ENCODE results near the gene SSR2. TPM values are rescaled to one million over a fixed set of nuclear protein-coding genes. Genes with fewer than 3 reads are reported as not detected.

Gene SSR2
- total RNA-seq, 1 donor from 2014 or later: 199 TPM

DNA sequence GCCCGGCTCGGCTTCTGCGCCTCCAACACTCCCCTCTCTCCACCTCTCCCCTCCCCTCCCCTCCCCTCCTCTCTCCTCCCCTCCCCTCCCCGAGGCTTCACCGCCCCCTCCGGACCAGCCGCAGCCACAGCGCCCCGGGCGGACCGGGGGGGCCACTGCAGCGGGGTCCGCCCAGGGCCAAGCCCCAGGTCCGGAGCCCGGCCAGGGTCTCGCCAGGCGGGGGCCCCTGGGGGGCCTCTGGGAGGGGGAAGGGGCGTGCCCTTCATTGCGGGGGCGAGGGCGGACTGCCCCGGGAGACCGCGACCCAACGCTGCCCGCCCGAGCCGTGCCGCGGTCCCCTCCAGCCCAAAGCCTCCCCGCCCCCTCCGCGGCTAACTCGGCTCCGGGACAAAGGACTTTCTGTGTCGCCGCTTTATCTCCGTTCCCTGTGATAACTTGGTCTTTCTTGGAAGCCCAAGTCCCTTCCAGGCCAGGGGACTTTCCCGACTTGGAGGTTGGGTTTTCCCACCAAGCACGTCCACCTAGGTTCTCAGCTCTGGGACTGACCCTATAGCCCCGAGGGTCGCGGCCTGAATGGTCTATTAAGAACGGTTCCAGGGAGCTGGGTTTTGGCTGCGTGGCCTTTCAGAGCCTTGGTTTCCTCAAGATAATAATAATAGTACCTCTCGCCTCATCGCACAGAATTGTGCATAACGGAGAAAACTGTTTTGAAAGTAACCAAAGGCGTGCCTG lies 33.2 kb upstream of the SSR2 start, which contains the start of gene UBQLN4:
Gene UBQLN4 (minus strand): TSS at position 31 of the 732 bp plus-strand sequence. CDS start 97 bp downstream, outside the sequence.
- Mint-ChIP-seq H3K27ac (ENCODE audit: unreplicated experiment) (peak within 1 kb of the TSS; percentile 99), H3K4me1 (ENCODE audit: low read depth, unreplicated experiment) (peaks cover 4% of the 10 kb centered on the region)

DNA sequence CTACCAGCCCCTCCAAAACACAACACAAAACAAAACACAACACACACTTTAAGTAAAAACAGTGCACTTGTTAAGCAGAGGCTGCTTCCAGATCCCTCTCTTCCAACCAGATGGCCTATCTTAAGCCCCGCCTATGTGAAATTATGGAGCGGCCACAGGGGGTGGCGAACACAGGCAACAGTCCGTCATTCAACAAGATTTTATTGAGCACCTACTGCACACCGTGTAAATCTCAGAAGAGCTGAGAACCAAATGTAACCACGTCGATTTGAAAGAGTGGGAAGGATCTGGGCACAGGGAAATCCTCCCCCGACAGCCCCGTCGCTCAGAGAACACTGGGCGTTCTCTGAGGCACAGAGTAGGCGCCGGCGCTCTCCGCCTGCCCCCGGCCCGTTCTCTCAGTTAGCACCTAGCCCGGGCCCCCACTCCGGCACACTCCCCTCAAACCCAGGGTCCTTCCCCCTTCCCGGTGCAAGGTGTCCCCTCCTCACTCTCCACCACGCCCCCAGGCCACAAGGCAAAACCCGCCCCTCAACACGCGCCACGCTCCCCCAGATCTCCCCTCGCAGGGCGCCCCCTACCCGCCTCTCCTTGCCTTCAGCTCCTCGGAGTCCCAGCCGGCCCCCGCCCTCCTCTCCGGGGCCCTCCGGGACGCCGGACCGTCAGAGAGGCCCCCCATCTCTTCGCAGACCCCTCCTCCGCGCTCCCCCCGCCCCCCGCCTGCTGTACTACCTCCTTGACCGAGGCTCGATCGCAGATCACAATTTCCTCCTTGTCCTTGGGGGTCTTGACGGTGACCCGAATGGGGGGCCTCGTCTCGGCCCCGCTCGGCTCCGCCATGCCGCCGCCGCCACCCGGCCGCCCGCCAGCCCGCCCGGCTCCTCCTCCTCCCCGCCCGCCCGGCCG lies 32.4 kb upstream of the SSR2 start:
- Mint-ChIP-seq H3K27ac (ENCODE audit: unreplicated experiment) (peak overlapping the region; percentile 86), H3K36me3 (ENCODE audit: unreplicated experiment) (no peaks in the 10 kb centered on the region), H3K27me3 (ENCODE audit: unreplicated experiment) (peaks cover 13% of the 10 kb centered on the region), H3K4me1 (ENCODE audit: low read depth, unreplicated experiment) (peaks cover 4% of the 10 kb centered on the region), H3K9me3 (ENCODE audit: unreplicated experiment) (peaks cover 9% of the 10 kb centered on the region), H3K4me3 (ENCODE audit: unreplicated experiment) (peak overlapping the region; percentile 90)
- TF ChIP-seq, protein P1, sequence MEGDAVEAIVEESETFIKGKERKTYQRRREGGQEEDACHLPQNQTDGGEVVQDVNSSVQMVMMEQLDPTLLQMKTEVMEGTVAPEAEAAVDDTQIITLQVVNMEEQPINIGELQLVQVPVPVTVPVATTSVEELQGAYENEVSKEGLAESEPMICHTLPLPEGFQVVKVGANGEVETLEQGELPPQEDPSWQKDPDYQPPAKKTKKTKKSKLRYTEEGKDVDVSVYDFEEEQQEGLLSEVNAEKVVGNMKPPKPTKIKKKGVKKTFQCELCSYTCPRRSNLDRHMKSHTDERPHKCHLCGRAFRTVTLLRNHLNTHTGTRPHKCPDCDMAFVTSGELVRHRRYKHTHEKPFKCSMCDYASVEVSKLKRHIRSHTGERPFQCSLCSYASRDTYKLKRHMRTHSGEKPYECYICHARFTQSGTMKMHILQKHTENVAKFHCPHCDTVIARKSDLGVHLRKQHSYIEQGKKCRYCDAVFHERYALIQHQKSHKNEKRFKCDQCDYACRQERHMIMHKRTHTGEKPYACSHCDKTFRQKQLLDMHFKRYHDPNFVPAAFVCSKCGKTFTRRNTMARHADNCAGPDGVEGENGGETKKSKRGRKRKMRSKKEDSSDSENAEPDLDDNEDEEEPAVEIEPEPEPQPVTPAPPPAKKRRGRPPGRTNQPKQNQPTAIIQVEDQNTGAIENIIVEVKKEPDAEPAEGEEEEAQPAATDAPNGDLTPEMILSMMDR (IDR thresholded peaks at IDR 0.05; ENCODE audit: partially characterized antibody, unreplicated experiment): peak; percentile 15
- DNase-seq: peak; percentile 88

More for the DNA sequence above, 33.2 kb upstream of the SSR2 start, which contains the start of gene UBQLN4:
- Mint-ChIP-seq H3K9me3 (ENCODE audit: unreplicated experiment) (peaks cover 9% of the 10 kb centered on the region), H3K27me3 (ENCODE audit: unreplicated experiment) (peaks cover 13% of the 10 kb centered on the region), H3K4me3 (ENCODE audit: unreplicated experiment) (peak within 1 kb of the TSS; percentile 95), H3K36me3 (ENCODE audit: unreplicated experiment) (no peaks in the 10 kb centered on the region)
- peak; percentile 90 for DNase-seq
- TF ChIP-seq, protein P1 (IDR thresholded peaks at IDR 0.05; ENCODE audit: partially characterized antibody, unreplicated experiment): peak; percentile 45

DNA sequence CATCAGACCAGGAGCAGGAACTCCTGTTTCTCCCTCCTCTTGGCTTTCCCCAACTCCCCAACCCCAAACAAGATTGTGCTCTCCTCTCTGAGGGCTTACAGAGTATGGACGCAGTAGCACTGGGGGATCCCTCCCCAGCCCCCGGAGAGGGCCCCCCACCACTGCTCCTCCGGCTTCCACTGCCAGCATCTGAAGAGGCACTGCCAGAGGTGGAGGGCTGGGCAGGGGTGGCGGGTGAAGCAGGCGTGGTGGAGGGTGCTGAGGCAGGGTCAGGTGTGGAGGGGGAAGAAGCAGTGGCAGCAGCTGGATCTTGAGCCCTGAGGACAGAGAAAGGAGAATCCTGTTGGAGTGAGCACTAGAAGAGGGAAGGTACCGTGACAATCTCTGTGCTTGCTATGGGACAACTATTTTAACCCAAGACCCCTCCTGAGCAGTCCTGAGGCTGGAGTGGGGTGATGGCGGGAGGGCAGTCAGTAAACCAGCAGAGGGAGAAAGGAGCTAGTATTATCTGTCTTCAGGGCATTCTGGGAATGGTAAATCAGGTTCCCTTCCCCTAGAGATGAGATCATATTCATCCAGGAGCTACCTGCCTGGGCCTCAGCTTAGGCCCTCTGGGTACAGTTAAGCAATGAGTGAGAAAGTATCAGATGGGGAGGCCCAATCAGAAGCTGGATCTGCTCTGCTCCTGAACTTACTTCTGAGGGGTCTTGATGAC lies 30.4 kb upstream of the SSR2 start:
- no peak for DNase-seq
- peak overlapping the region; percentile 65 for H3K4me3 Mint-ChIP-seq (ENCODE audit: unreplicated experiment)
- H3K27me3 Mint-ChIP-seq (ENCODE audit: unreplicated experiment): peaks cover 10% of the 10 kb centered on the region
- no peak overlapping the region for H3K27ac Mint-ChIP-seq (ENCODE audit: unreplicated experiment)
- TF ChIP-seq, protein P1 (IDR thresholded peaks at IDR 0.05; ENCODE audit: partially characterized antibody, unreplicated experiment): no peak
- peaks cover 4% of the 10 kb centered on the region for H3K4me1 Mint-ChIP-seq (ENCODE audit: low read depth, unreplicated experiment)
- H3K36me3 Mint-ChIP-seq (ENCODE audit: unreplicated experiment): no peaks in the 10 kb centered on the region
- H3K9me3 Mint-ChIP-seq (ENCODE audit: unreplicated experiment): peaks cover 9% of the 10 kb centered on the region

DNA sequence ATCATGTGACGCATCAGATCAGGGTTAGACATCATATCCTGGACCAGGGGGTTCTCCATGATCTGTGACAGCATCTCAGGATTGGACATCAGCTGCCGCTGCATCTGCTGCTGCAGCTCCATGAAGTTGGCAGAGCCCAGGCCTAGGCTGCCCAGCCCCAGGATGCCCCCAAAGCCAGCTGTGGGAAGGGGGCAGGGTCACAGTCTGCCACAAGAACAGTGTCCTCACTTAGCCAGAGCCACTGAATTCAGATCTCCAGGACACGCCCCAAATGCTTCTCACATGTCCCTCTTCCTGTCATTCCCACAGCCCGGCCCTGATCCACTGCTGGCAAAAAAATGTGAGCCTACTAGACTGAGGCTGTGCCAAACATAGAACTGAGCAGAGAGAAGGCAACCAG lies 29.6 kb upstream of the SSR2 start:
- TF ChIP-seq, protein P1 (IDR thresholded peaks at IDR 0.05; ENCODE audit: partially characterized antibody, unreplicated experiment): no peak
- H3K27me3 Mint-ChIP-seq (ENCODE audit: unreplicated experiment): peaks cover 10% of the 10 kb centered on the region
- peaks cover 1% of the 10 kb centered on the region for H3K36me3 Mint-ChIP-seq (ENCODE audit: unreplicated experiment)
- no peaks in the 10 kb centered on the region for H3K4me1 Mint-ChIP-seq (ENCODE audit: low read depth, unreplicated experiment)
- DNase-seq: no peak
- no peak overlapping the region for H3K4me3 Mint-ChIP-seq (ENCODE audit: unreplicated experiment)
- peaks cover 9% of the 10 kb centered on the region for H3K9me3 Mint-ChIP-seq (ENCODE audit: unreplicated experiment)
- no peak overlapping the region for H3K27ac Mint-ChIP-seq (ENCODE audit: unreplicated experiment)

Data from glutamatergic neuron (in vitro differentiated cells).